Activated CD8-positive, alpha-beta memory T cell treated with anti-CD3 and anti-CD28 coated beads, Interleukin-2, amount 50 U/mL, for 48 hours (primary cell): Measurements from ENCODE around the gene BSND.
A peak's percentile ranks its signal among the peaks of the same experiment; 100 is the strongest.

Source experiments
- DNase-seq: peaks from one replicate; pipeline ENCODE4 v3.0.0-alpha.2; 2020

Gene BSND

DNA sequence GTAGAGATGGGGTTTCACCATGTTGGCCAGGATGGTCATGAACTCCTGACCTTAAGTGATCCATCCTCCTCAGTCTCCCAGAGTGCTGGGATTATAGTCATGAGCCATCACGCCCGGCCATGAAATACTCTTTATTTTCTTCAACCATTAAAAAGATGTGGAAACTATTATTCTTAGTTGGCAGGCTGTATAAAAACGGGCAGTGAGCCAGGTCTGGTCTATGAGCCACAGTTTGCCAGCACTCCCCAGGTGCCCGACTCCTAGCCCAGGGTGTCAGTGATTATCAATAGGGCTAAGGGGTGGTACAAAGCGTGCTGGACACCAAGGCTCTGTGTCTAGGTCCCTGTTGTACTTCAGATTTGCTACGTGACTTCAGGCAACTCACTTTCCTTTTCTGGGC is 22.0 kb upstream of the BSND start:
- DNase-seq, result no peak

- no peak for DNase-seq
Measured at GRCh38 chr1:54977533-54978297, 21.0 kb upstream of the BSND start.

DNA sequence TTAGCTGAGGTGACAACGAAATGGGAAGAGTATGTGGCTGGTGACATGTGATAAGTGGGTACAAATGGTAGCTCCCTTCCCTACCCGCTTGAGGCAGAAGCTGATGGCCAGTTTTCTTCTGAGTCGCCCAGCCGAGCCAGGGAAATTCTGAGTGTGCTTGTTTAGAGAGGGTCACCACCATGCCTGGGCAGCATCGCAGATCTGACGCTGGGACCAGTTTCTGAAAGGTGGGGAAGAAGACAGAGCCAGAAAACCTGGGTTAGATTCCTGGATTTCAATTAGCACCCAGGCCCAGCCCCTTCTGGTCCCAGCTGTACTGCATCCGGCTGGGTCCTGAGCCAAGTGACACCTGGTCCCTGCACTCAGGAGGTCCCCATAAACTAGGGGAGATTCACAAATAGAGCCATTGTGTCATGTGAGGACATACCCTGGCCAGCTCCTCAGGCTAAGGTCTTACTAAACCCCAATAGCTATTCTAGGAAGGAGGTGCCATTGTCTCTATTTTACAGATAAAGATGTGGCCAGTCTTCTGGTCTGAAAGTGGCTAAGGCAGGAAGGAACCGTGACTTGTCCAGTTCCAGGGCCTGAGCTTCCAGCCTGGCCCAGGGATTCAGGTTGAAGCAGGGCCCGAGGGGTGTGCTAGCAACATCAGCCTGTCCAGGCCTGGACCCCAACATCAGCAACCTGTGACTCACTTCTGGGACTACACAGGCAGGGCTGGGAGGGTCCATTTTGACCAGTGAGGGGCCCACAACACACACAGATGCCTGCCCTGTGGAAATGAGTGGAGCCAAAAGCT is 20.0 kb upstream of the BSND start:
- DNase-seq, result no peak

DNA sequence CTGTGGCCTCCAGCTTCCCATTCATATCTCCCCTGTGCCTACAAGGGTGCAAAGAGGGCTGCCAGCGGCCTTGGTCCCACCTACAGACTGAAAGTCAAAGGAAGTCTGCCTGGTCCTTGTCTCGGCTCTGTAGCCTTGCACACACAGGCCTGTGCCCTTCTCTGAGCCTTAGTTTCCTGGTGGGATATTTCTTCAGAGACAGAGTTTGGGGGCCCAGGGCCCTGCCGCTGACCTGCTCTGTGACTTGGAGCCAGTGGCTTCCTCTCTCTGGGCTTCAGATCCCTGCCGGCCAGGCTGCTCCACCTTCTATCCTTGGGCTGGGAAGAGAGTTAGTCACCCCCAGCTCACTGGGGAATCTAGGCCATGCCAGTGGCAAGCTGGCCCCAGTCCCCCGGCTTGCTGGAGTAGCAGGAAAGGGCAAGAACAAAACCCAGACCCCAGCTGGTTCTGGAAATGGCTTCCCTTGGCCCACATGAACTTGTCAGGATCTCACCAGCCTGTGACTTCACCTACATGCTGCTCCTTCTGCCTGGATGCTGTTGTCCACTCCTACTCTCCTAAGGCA is 19.3 kb upstream of the BSND start:
- DNase-seq, result no peak

DNA sequence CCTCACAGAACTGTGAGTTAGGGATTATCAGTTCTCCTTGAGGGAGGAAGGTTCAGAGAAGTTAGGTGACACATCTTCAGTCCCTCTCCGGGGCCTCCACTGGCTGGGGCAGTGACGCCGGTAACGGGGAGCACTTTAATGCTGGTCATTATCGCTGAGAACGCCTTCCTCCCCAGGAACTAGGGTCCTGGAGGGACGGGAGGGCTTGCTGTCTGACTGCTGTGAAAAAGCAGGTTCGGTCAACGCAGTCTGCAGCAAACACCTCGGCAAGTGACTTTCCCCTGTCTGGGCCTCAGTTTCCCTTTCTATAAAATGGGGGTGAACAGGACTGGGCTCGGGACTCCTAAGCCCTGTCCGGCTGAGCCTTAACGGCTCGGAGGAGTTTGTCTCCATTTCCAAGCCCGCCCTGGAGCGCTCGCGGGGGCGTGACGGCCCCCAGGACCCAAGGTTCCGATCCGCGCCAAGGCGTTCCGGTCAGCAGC is 18.6 kb upstream of the BSND start:
- DNase-seq, result no peak

- no peak for DNase-seq
Measured at GRCh38 chr1:54980528-54981241, 18.0 kb upstream of the BSND start, which contains the start of gene TMEM61. Gene TMEM61 (plus strand): TSS chr1:54980628. CDS start chr1:54981066, 438 bp downstream.

- no peak for DNase-seq
Measured at GRCh38 chr1:54981466-54981865, 17.3 kb upstream of the BSND start.

DNA sequence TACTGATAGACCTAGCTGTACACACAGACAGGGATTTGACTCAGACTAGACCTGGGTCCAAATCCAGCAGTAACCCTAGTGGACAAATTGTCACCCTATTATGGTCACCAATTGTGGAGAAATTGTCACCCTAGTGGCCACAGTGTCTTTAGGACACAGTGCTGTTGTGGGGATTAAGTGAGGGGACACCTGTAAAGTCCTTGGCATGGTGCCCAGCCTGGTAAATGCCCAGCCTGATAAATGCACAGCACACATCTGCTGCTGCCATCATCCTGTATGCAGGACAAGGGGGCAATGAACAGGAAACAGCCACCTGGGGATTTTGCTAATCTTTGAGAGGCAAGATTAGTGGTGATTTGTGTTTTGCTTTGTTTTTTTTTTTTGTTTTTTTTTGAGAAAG is 16.0 kb upstream of the BSND start:
- peak; percentile 26 for DNase-seq

GRCh38 chr1:54984131-54984842 is 14.4 kb upstream of the BSND start:
- peak; percentile 26 for DNase-seq

- DNase-seq, result no peak
Measured at GRCh38 chr1:54985556-54985955, 13.2 kb upstream of the BSND start.

DNA sequence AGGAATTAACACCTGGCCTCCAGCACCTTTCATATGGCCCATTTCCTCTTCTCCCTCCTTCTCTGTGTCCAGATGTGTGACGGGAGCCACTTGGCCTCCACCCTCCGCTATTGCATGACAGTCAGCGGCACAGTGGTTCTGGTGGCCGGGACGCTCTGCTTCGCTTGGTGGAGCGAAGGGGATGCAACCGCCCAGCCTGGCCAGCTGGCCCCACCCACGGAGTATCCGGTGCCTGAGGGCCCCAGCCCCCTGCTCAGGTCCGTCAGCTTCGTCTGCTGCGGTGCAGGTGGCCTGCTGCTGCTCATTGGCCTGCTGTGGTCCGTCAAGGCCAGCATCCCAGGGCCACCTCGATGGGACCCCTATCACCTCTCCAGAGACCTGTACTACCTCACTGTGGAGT is 12.7 kb upstream of the BSND start:
- no peak for DNase-seq

DNA sequence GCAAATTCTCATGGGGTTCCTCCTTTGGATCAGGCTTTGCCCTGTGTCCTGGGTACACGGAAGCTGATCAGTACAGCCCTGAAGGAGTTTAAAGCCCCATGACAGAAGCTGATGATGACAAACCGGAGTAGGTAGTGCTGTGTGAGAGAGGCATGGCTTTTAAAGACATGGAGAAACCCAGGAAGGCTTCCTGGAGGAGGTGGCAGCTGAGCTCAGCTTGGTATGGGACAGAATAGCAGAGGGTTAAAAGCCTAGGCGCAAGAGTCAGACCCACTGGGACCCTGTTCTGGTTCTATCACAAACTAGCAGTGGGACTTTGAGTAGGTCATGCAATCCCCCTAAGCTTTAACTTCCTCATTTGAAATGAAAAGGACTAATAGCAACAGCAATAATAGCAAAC is 12.2 kb upstream of the BSND start:
- no peak for DNase-seq

DNA sequence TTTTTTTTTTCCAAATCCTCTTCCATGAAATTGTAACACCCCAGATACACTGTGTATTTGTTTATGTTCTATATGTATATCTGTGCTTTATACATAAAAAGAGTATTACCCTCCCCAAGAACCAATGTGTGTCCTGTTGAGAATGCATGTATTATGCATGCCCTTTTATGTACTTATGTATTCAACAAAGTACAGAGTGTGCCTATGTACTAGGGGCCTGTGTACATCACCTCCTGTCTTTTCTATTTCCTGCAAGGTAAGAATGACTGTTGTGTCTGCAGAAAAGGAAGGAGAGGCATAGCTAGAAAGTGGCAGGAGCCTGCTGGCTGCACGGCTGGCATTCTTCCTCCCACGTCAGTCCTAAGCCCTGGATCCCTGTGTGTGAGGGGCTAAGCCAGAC is 11.3 kb upstream of the BSND start:
- DNase-seq, result no peak

GRCh38 chr1:54987919-54988705 is 10.6 kb upstream of the BSND start:
- DNase-seq, result no peak

- DNase-seq, result no peak
Measured at GRCh38 chr1:54988975-54989374, 9.8 kb upstream of the BSND start.

- DNase-seq, result no peak
Measured at GRCh38 chr1:54989473-54989872, 9.3 kb upstream of the BSND start.

DNA sequence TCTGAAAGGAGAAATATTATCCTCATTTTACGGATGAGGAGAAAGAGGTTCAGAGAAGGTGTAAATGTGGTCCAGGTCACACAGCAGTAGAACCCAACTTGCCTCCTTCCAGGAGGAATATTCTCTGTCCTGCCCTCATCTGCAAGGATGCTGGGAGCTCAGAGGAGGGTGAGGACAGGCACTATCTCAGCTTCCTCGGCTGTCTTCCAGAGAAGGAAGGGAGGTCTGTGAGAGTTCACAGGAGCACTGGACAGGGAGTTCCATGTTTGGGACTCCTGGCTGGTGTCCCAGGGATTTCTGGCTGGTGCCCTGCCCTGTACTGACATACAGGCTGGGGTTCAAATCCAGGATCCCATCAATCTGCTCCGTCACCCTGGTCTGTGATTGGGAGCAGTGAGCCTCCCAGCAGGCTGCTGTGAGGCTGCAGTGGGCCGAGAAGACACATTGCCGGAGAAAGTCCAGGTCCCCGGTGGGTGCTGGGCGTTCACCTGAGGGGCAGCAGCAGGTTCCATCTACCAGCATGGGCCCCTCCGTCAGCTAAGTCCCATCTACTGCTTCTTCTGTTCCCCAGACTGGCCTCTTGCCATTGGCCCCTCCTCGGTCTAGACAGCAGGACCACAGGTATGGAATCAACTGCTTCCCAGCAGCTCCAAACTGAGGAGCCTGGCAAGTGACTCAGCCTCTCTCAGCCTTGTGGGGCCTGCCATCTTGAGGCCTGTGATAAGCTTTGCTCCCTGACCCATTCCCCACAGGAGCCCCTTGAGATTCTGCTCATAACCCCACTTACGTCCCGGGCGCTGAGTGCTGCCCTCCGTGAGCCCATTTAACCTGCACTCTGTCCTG is 8.5 kb upstream of the BSND start:
- no peak for DNase-seq

DNA sequence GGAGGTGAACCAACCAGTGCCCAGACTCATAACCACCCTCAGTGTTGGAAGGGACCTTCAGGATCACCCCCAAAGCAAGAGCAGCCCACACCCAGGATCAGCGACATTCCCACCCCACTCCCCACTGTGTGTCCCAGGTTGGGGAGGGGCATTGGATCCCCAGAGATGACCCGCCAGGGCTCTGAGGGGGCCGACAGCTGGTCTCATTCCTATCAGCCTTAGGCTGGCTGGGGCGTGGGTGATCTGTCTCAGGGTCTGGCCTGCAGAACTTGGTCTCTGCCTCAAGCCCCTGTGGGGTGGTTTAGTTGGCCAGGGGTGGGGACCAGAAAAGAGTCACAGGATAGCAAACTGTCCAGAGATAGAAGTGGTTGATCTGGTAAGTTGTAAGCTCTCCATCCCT is 7.8 kb upstream of the BSND start:
- no peak for DNase-seq

DNA sequence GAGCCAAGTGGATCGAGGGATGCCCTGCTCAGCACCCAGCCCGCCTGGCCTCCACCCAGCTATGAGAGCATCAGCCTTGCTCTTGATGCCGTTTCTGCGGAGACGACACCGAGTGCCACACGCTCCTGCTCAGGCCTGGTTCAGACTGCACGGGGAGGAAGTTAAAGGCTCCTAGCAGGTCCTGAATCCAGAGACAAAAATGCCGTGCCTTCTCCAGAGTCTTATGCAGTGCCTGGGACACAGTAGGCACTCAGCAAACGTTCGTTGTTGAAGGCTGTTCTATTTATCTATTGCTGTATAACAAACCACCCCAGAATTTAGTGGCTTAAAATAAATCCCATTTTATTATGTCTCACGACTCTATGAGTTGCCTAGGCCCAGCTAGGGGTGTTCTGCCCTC is 6.8 kb upstream of the BSND start:
- no peak for DNase-seq

GRCh38 chr1:54993140-54993539 is 5.6 kb upstream of the BSND start:
- no peak for DNase-seq
